Measurements from ENCODE around the gene GDPD5.

Gene GDPD5

GRCh38 chr11:75542088-75542438 lies 16.3 kb upstream of the GDPD5 start:
- Histone ChIP-seq H3K36me3 (ENCODE audit: insufficient read depth) (no peaks in the 10 kb centered on the region), H2AFZ (ENCODE audit: low read depth) (no peak overlapping the region), H3K9ac (no peak overlapping the region), H3K27me3 (ENCODE audit: insufficient read depth, low read depth) (no peaks in the 10 kb centered on the region), H3K79me2 (ENCODE audit: insufficient read depth, low read depth) (no peaks in the 10 kb centered on the region), H3K27ac (no peak overlapping the region), H3K4me3 (IDR thresholded peaks at IDR 0.05; ENCODE audit: insufficient read depth, low read depth, low read length) (no peak overlapping the region), H3K4me1 (ENCODE audit: low read depth, poor library complexity, severe bottlenecking) (peaks cover 5% of the 10 kb centered on the region), H4K20me1 (ENCODE audit: insufficient read depth) (no peaks in the 10 kb centered on the region), H3K4me2 (no peak overlapping the region)
- no peak for TF ChIP-seq CTCF (conservative IDR thresholded peaks at IDR 0.05; ENCODE audit: low read depth, low read length)

GRCh38 chr11:75541193-75542087 lies 15.7 kb upstream of the GDPD5 start:
- Histone ChIP-seq H2AFZ (ENCODE audit: low read depth) (no peak overlapping the region), H4K20me1 (ENCODE audit: insufficient read depth) (no peaks in the 10 kb centered on the region), H3K27ac (no peak overlapping the region)

GRCh38 chr11:75539459-75540334 lies 14.0 kb upstream of the GDPD5 start:
- H3K4me2 ChIP-seq, result no peak overlapping the region
- no peaks in the 10 kb centered on the region for H3K79me2 ChIP-seq (ENCODE audit: insufficient read depth, low read depth)
- no peaks in the 10 kb centered on the region for H3K27me3 ChIP-seq (ENCODE audit: insufficient read depth, low read depth)
- no peak overlapping the region for H3K4me3 ChIP-seq (IDR thresholded peaks at IDR 0.05; ENCODE audit: insufficient read depth, low read depth, low read length)
- TF ChIP-seq CTCF (conservative IDR thresholded peaks at IDR 0.05; ENCODE audit: low read depth, low read length), result no peak
- H3K4me1 ChIP-seq (ENCODE audit: low read depth, poor library complexity, severe bottlenecking), result peaks cover 5% of the 10 kb centered on the region
- H2AFZ ChIP-seq (ENCODE audit: low read depth), result no peak overlapping the region
- H4K20me1 ChIP-seq (ENCODE audit: insufficient read depth), result no peaks in the 10 kb centered on the region
- no peaks in the 10 kb centered on the region for H3K36me3 ChIP-seq (ENCODE audit: insufficient read depth)
- H3K27ac ChIP-seq, result no peak overlapping the region
- no peak overlapping the region for H3K9ac ChIP-seq

More at GRCh38 chr11:75541193-75542087, 15.7 kb upstream of the GDPD5 start:
- Histone ChIP-seq H3K79me2 (ENCODE audit: insufficient read depth, low read depth) (no peaks in the 10 kb centered on the region), H3K4me2 (no peak overlapping the region), H3K4me1 (ENCODE audit: low read depth, poor library complexity, severe bottlenecking) (peaks cover 5% of the 10 kb centered on the region), H3K36me3 (ENCODE audit: insufficient read depth) (no peaks in the 10 kb centered on the region), H3K27me3 (ENCODE audit: insufficient read depth, low read depth) (no peaks in the 10 kb centered on the region), H3K9ac (no peak overlapping the region), H3K4me3 (IDR thresholded peaks at IDR 0.05; ENCODE audit: insufficient read depth, low read depth, low read length) (no peak overlapping the region)
- TF ChIP-seq CTCF (conservative IDR thresholded peaks at IDR 0.05; ENCODE audit: low read depth, low read length), result no peak

- Histone ChIP-seq H2AFZ (ENCODE audit: low read depth) (no peak overlapping the region), H3K27ac (no peak overlapping the region), H3K4me3 (IDR thresholded peaks at IDR 0.05; ENCODE audit: insufficient read depth, low read depth, low read length) (no peak overlapping the region), H3K9ac (no peak overlapping the region), H4K20me1 (ENCODE audit: insufficient read depth) (no peaks in the 10 kb centered on the region), H3K79me2 (ENCODE audit: insufficient read depth, low read depth) (no peaks in the 10 kb centered on the region), H3K4me2 (no peak overlapping the region), H3K4me1 (ENCODE audit: low read depth, poor library complexity, severe bottlenecking) (peaks cover 5% of the 10 kb centered on the region), H3K27me3 (ENCODE audit: insufficient read depth, low read depth) (no peaks in the 10 kb centered on the region), H3K36me3 (ENCODE audit: insufficient read depth) (no peaks in the 10 kb centered on the region)
- no peak for TF ChIP-seq CTCF (conservative IDR thresholded peaks at IDR 0.05; ENCODE audit: low read depth, low read length)
Measured at GRCh38 chr11:75538150-75538942, 12.6 kb upstream of the GDPD5 start.

All from KMS-11 (cell line).